GM18858 (cell line): ENCODE measurements around the gene AKR1C2.
"Not testable (repeated sequence)": the region's sequence is repeated elsewhere in the genome, so short reads cannot be mapped to it uniquely, and the experiment has no call there.

Source experiments
- ATAC-seq: cut with Tn5 transposase; IDR thresholded peaks from one replicate; pipeline ENCODE4 v1.9.1; 2021; ENCODE audit not compliant: unreplicated experiment

The AKR1C2 gene

DNA sequence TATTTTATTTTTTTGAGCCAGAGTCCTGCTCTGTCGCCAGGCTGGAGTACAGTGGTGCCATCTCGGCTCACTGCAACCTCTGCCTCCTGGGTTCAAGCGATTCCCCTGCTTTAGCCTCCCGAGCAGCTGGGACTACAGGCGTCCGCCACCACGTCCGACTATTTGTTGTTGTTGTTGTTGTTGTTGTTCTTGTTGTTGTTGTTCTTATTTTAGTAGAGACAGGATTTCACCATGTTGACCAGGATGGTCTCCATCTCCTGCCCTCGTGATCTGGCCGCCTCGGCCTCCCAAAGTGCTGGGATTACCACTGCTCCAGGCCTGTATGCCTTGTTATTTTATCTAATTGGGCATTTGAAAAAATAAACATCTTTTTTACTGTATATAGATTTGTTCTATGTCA, 42.1 kb downstream of the AKR1C2 start:
- ATAC-seq = not testable (repeated sequence)

- ATAC-seq = not testable (repeated sequence)
Measured at GRCh38 chr10:4956955-4957645, 46.6 kb downstream of the AKR1C2 start.

GRCh38 chr10:4956088-4956487, 47.6 kb downstream of the AKR1C2 start:
- ATAC-seq = not testable (repeated sequence)

- ATAC-seq = no peak
Measured at GRCh38 chr10:4953405-4953804, 50.3 kb downstream of the AKR1C2 start.

DNA sequence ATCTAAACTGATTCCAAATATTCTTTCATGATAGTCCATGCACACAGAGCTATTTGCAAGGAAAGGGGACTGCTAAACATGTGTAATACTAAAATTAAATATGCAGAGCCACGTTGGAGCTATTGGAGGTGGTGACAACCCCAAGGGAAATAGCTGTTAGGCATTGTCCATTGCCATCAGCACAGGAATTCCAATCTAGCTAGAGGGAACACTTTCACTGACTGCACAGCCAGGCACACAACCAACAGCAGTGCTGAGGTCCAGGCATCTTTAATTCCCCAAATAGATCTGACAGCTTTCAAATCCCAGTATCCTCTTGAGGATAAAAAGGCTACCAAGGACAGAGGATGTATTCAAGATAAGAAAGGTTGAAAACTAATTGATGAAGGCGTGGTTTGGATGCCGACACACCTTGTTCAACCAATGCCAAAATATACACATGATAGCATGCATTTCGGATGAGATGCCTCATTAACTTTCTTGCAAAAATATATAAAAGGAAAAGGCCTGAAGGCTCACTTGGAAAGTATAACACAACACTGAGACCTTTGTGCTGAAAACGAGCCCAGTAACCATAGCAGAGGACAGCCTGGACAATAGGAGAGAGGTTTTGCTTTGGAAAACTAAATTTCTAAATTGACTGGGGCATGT, 52.0 kb downstream of the AKR1C2 start:
- ATAC-seq = not testable (repeated sequence)

DNA sequence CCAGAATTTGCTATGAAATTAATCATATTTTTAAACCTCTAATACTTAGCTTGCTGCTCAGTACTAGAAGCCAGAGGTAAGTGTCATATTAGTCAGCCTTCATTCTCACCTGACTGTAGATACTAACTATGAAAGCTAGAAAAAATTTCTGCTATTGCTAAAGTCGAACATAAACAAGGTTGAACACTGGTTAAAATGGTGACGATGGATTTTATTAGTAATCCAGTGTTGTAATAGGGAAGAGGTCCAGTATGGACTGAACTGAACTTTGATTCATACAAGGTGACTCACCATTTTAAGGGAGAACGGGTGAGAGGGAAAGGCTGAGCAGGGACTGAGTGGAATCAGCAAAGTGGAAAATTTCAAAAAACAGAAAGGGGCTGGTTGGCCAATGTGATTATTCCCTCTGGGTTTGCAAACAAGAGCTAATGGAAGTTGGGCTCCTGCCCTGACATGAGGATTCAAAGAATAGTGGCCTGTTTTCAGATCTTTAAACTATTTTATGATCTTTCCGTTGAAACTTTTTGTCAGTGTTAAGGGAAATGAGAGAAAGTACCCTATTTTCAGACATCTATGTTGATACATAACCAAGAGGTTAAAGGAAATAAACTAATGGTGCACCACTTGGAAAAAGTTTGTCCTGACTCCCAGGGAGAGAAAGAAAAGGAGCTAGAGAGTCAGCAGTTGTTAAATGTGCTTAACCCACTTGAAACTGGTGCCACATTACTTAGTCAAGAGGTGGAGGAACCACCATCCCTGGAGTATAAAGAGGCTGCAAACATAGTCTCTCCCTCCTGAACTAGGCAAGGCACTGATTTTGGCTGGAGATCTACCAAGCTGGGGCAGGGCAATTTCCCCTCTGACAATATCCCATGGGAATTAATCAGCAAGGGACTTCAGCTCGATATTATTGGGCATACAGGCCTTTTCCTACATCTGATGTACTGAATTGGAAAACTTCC, 55.7 kb downstream of the AKR1C2 start:
- no peak for ATAC-seq

DNA sequence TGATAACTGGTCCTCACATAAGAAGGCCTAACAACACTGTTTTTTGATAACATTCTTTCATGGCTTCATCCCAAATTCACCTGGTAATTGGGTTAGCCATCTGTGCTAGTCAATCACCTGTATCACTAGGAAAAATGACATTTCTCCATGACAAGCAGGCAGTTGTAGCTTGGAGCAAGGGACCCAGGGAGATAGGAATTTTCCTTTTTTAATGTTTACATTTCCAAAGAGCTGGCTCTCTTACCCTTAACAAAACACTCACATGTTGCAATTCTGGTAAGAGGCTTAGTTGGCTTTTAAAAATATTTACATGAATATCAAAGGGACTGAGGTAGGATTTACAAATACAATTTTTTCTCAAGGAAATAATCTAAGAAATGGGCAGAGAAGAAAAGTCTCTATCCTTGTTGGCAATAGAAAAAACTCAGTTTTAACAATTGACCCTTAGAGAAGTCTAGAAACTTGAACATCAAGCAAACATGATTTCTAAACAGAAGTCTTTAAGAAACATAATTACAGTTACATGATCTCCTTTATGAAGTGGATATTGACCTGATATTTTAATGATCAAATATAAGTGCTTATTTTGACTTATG, 56.5 kb downstream of the AKR1C2 start:
- no peak for ATAC-seq

GRCh38 chr10:4945766-4946717, 57.6 kb downstream of the AKR1C2 start:
- no peak for ATAC-seq

DNA sequence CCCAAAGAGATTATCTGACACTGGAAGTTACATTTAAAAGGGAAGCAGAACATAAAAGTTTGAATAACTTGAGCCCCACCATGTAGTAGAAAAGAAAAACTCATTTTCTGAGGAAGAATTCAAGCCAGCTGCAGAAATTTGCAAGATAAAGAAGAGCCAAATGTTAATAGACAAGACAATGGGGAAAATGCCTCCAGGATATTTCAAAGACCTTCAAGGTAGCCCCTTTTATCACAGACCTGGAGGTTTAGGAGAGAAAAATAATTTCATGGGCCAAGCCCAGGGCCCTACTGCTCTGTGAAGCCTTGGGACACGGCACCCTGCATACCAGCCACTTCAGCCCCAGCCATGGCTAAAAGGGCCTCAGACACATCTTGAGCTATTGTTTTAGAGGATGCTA, 58.8 kb downstream of the AKR1C2 start:
- no peak for ATAC-seq

DNA sequence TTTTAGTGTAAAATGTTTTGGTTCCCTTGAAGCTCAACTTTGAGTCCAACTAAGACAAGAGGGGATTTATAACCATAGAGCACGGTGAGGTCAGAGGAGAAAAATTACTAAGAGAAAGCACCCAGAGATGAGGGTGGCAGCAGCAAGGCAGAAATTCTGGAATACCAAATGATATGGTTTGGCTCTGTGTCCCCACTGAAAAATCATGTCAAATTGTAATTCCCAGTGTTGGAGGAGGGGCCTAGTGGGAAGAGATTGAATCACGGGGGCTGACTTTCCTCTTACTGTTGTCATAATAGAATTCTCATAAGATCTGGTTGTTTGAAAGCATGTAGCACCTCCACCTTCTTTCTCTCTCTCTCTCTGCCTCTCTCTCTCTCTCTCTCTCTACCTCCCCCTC, 59.8 kb downstream of the AKR1C2 start:
- ATAC-seq = no peak

DNA sequence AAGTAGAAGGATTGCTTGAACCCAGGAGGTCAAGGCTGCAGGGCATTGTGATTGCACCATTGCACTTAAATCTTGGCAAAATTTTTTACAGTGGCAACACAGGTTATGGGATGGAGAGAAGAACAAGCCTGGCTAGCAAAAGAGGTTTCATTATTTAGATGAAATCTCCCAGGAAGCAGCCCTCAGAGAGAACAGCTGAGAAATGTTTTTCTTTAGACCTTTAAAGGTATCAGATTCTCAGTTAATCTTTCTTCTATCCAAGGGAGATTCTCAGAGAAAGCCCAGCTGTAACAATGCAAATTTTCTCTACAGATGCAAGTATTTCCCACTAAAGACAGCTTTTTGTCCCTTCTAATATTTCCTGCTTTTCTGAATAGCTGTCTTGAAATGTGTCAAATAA, 60.2 kb downstream of the AKR1C2 start:
- ATAC-seq = not testable (repeated sequence)

GRCh38 chr10:4942931-4943330, 60.7 kb downstream of the AKR1C2 start:
- not testable (repeated sequence) for ATAC-seq

DNA sequence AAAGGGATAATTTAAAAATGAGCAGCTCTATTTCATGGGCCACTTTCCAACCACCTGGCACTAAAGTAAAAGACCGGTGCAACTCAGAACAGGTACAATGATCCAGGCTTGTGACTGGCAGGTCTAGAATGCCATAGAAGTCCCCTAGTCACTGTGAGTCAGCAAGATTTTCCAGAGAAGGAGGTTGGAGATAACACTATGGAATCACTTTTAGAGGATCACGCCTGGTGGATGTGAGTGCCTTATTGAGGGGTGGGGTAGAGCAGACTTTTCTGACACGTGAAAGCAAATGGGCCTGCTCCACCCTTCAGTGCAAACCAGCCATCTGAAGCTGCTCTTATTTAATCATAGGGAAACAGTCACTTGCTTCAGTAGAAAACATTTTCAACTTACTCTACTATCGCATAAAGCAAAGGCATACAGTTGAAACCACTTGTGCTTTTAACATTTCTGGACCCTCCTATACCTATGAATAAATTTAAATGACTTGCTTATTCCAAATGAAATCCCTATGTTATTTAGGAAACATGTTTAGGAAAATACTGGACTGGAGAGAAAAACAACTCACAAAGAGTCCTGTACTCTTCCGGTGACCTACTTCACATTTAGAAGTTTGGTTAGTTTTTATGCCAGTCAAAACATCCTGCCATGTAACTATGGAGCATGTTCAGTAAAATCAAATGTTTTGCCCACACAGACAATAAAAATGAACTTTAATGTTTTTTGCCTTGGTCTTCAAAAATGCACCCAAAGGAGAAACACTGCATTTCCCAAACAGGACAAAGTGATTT, 61.9 kb downstream of the AKR1C2 start:
- ATAC-seq = no peak

DNA sequence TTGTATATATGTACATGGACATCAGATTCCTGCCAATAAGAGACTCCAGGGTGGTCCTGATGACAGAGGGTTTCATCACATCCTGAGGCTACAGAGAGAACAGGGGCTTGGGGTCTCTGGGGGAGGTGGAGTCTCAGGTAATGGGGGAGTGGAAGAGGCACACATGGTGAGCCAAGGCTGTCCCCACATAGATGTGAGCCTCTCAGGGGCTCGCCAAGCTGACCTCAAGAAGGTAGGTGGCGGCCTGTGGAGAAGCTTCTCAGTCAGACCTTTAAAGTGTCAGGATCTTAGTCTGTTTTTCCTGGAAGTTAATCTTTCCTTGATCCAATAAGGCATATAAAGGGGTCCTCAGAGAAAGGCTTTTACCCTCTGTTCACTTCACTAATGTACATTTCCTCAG, 62.7 kb downstream of the AKR1C2 start:
- not testable (repeated sequence) for ATAC-seq

DNA sequence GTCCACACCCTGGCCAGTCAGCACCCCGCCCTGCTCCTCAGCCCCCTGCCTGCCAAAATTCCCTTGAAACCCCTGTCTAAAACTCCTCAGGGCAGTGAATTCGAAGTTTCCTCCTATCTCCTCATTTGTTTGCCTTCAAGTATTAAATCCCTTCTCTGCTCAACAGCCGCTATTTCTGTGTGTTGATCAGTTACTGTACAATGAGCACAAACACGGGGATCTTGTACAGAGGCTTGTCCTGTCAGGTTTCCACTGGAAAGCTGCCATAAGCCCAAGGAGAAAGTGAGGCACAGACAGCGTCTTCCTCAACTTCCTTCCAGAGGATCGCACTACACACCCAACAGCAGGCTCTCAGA, 63.6 kb downstream of the AKR1C2 start:
- ATAC-seq = not testable (repeated sequence)

- no peak for ATAC-seq
Measured at GRCh38 chr10:4939224-4940072, 64.2 kb downstream of the AKR1C2 start.
